GM19035 (cell line): ENCODE results near the gene ANKRD44.
"Not testable (repeated sequence)": the region's sequence is repeated elsewhere in the genome, so short reads cannot be mapped to it uniquely, and the experiment has no call there.

Experiments used
- ATAC-seq: cut with Tn5 transposase; IDR thresholded peaks from one replicate; pipeline ENCODE4 v1.9.1; 2021; ENCODE audit not compliant: unreplicated experiment

Gene ANKRD44

GRCh38 chr2:197054437-197054836 lies 256.1 kb downstream of the ANKRD44 start:
- ATAC-seq = no peak

DNA sequence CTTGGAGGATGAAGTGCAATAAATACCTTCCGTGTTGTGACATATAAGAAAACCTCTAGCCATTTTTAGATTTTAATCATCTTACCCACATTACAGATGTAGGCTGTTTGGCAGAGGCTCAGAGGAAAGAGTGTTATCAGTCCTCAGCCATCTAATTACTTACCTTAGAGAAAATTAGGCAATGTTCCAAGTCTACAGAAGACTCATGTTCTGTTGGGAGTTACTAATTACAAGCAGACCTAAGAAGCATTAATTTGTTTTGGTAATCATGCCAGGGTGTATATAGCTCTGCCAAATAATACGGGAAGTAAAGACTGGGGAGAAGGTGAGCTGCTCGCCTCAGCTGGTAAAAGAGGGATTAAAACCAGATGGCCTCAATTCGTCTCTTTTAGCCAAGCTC lies 258.2 kb downstream of the ANKRD44 start:
- ATAC-seq = no peak

- ATAC-seq = no peak
Observed at GRCh38 chr2:197045115-197045514, 265.5 kb downstream of the ANKRD44 start.

DNA sequence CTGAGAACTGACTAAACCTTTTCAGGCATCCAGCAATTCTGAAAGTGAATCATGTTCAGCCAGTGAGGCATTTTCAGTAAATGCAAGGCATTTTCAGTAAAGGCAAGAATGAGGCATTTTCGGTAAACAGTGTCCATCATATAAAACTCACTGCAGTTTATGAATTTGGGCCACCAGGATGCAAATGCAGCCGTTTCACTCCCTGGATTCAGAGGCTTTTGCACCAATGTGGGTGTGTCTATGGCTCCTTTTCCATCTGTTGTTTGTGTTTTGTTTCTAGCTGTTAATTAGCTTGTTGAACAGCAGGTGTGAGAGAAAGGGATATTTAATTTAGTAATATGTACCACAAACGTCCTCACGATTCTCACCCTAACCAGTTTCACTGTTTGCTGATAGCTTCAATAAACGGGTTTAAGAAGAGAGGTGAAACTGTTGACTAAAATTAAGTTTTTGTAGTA lies 267.8 kb downstream of the ANKRD44 start:
- ATAC-seq = peak; percentile 50

GRCh38 chr2:197037863-197038398 lies 272.6 kb downstream of the ANKRD44 start:
- ATAC-seq = no peak

DNA sequence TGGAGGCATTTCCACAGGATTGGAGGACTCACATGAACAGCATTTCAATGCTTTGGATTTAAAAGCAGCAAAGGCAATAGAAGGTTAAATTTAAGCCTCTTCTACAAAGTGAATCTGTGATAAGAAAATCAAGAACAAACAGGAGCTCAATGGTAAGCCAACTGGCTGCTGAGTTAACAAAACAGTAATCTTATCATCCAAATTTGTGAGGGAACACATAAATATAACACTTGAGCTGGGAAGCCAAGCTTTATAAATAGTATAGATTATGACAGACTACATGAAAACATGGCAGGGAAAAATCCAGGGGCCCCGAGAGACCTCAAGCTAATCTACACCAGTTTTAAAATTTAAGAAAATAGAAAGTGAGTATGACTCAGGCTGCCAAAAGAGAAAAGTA lies 275.6 kb downstream of the ANKRD44 start:
- ATAC-seq = no peak

DNA sequence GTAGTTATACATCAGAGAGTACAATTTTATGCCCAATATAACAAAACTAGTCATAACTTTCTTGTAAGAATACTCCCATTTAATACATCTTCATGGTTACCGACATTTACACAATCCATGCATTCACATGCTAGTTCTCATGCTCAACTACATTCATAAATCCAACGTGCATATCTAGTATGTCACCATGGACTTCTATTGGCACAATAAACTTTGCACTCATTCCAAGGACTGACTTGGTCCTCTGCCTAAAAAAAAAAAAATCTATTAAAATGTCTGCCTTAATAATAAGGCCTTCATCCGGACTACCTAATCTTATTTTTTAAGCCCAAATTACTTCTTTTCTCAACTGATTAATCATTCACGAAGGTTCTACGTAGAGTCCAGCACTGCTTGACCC lies 276.3 kb downstream of the ANKRD44 start:
- no peak for ATAC-seq

DNA sequence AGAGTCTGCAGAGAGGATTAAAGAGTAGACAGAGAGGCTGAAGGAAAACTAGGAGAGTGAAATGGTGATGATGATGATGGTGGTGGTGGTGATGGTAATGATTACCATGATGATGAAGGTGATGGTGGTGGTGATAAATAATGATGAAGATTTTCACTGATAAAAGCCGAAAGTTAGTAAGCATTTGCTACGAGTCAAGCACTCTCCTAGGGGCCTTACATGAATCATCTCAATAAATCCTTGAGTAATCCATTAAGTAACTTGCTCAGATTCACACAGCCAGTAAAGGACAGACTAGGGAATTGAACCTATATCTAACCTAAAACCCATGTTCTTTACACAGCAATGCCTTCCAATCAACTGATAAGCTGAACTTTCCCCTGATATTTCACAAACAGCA lies 277.4 kb downstream of the ANKRD44 start:
- no peak for ATAC-seq

DNA sequence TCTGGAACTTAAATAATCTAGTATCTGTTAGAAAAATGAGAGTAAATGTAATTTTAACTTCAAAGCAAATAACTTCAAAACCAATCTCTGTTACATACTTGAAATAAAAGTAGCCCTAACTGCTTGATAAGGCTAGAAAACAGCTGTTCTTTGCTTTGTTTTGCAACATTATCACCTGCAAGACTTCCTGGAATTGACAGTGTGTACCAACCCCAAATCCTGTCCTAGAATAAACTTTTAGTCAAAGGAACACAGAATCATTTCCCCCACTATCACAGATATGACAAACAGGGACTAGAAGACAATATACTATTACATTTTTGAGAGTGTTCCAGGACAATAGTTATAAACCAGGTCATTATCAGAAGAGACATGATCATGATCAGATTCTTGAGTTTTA lies 278.8 kb downstream of the ANKRD44 start:
- no peak for ATAC-seq

DNA sequence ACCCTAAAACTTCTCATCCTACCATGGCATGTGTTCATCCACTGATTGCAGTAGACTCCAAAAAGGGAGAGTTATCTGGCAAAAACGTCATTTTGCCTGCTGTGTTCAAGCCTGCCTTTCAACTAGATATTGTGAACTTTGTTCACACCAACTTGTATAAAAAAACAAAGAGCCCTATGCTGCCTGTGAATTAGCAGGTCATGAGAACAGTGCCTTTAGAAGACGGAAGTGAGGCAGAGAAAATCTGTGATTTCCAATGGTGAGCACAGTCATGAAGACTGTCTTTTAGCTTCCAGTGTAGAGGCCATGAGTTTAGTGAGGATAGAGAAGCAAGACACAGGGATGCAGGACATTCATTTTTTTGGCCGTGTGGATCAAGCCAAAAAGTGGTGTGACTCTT lies 280.5 kb downstream of the ANKRD44 start:
- ATAC-seq = no peak

DNA sequence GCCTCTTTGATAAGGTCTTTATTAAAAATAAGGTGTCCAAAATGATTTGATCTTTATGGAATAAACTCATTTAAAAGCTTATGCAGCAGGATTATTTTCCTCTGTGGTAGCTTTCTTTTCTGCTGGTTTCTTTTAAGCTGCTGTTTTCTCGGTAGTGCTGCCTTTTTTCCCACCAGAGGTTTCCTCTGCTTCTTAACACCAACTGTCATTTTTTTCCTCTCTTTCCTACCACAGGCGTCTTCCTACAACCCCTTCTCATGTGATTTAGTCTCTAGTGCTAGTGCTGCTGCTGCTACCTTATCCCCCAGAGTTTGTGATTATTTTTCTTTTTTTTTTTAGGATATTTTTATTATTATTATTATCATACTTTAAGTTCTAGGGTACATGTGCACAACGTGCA lies 281.9 kb downstream of the ANKRD44 start:
- no peak for ATAC-seq

DNA sequence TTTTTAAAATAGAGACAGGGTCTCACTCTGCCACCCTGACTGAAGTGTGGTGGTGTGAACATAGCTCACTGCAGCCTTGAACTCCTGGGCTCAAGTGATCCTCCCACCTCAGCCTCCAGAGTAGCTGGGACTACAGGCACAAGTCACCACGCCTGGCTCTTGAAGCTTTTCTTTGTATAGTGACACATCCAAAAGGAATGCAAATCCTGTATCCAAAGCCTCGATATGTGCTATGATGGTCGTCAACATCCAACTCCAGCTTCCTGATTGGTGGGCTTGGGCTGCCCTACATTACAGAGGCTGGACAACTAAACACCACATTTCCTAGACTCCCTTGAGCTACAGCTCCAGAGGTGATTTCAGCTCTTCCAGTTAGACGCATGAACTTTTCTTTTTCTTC lies 282.4 kb downstream of the ANKRD44 start:
- no peak for ATAC-seq

DNA sequence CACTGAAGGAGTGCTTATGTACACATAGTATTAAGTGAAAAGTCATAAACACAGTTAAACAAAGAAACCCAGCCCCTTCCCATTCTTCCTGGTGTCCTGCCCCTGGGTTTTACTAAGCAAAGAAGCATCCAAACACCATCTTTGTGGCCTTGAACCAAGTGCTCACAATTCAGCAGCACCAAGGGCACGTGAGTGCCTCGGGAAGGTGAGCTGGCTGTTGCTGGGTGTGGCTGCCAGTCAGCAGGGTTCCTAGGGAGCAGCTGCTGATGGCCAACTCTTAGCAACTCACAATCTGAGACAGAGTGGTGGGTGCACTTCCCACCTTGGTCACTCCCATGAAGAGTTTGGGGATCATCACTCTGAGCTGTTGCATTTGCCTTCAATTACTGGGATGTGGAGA lies 286.4 kb downstream of the ANKRD44 start:
- ATAC-seq = no peak

GRCh38 chr2:197020921-197021320 lies 289.7 kb downstream of the ANKRD44 start:
- ATAC-seq = not testable (repeated sequence)

- no peak for ATAC-seq
Observed at GRCh38 chr2:197013098-197013497, 297.5 kb downstream of the ANKRD44 start.

GRCh38 chr2:197011801-197012641 lies 298.6 kb downstream of the ANKRD44 start:
- ATAC-seq = peak; percentile 63

GRCh38 chr2:197011021-197011417 lies 299.6 kb downstream of the ANKRD44 start:
- no peak for ATAC-seq

DNA sequence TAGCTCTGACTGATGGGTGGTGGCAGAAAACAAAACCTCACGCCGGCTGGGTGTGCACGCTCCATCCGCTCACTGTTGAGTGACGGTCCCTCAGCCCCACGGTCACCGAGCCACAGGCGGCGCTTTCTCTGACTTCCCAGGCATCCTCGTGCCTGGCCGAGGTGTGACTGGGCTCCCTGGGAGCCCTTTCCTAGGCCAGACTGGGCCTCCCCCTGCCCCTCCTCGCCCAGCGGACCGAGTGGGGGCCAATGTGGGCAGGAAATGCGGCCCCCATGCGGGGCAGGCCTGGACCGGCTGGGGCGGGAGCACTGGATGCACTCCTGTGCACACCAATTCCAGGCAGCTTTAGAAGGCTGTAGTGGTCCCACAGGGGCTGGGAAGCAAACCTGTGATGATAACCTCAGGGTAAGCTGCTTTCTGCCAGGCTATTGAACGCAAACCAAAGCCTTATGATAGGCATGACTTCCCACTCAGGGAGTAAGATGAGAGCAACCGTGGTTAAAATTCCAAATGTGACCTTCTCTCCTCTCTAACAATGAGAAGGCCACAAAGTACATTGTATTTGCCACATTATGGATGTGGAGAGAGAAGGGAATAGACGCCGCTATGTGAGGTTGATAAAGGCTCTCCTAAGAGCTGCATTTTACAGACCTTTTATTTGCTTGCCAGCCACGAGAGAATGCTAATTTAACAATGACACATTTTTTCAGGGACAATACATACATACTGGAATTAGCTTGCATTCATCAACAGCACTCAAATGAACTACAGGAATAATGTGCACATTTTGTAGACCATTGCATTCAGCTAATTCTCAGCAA lies 300.2 kb downstream of the ANKRD44 start:
- no peak for ATAC-seq

DNA sequence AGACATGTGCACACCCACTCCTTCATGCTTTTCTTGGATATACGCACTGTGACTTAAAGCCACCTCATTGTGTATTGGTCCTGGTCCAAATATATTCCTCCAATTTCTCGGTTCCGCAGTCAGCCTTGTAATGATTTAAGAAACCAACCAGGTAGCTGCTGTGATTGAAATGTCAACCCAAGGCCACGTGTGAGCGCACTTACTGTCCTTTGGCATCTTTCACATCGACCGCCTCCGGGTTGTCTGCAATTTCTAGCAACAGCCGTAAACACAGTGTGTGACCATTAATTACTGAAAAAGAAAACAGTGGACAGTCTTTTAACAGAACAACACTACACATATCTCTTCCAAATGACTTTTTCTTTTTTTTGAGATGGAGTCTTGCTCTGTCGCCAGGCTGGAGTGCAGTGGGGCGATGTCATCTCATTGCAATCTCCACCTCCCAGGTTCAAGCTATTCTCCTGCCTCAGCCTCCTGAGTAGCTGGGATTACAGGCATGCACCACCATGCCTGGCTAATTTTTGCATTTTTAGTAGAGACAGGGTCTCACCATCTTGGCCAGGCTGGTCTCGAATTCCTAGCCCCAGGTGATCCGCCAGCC lies 301.7 kb downstream of the ANKRD44 start:
- not testable (repeated sequence) for ATAC-seq

- no peak for ATAC-seq
Observed at GRCh38 chr2:197007716-197008628, 302.6 kb downstream of the ANKRD44 start.
